NCI-H510A treated with DMSO at 0.1 percent for 48 hours (cell line): ENCODE measurements around the gene FZD4.
A peak's percentile ranks its signal among the peaks of the same experiment; 100 is the strongest.
"Not testable (repeated sequence)": the region's sequence is repeated elsewhere in the genome, so short reads cannot be mapped to it uniquely, and the experiment has no call there.

ENCODE experiments used
- DNase-seq: peaks from one replicate; lab custom pipeline; 2025; lab: John Stamatoyannopoulos, UW

Gene FZD4

GRCh38 chr11:86938203-86938899 lies 16.8 kb downstream of the FZD4 start:
- no peak for DNase-seq

- DNase-seq, result not testable (repeated sequence)
Observed at GRCh38 chr11:86937193-86937806, 17.9 kb downstream of the FZD4 start.

- DNase-seq, result no peak
Observed at GRCh38 chr11:86934926-86935579, 20.1 kb downstream of the FZD4 start.

GRCh38 chr11:86934582-86934900 lies 20.7 kb downstream of the FZD4 start:
- no peak for DNase-seq

- DNase-seq, result no peak
Observed at GRCh38 chr11:86933891-86934581, 21.2 kb downstream of the FZD4 start.

GRCh38 chr11:86932924-86933875 lies 22.0 kb downstream of the FZD4 start:
- no peak for DNase-seq

GRCh38 chr11:86932259-86932585 lies 23.0 kb downstream of the FZD4 start:
- no peak for DNase-seq

GRCh38 chr11:86931548-86932258 lies 23.5 kb downstream of the FZD4 start:
- DNase-seq, result no peak

GRCh38 chr11:86930957-86931547 lies 24.1 kb downstream of the FZD4 start:
- no peak for DNase-seq

GRCh38 chr11:86926975-86927374 lies 28.2 kb downstream of the FZD4 start:
- no peak for DNase-seq

GRCh38 chr11:86923999-86924766 lies 31.0 kb downstream of the FZD4 start:
- peak; percentile 50 for DNase-seq

- DNase-seq, result no peak
Observed at GRCh38 chr11:86922225-86922624, 33.0 kb downstream of the FZD4 start.

GRCh38 chr11:86919557-86920210 lies 35.5 kb downstream of the FZD4 start:
- DNase-seq, result peak; percentile 48

- DNase-seq, result no peak
Observed at GRCh38 chr11:86918973-86919372, 36.2 kb downstream of the FZD4 start.

GRCh38 chr11:86918496-86918895 lies 36.7 kb downstream of the FZD4 start:
- DNase-seq, result no peak

GRCh38 chr11:86917589-86917988 lies 37.6 kb downstream of the FZD4 start:
- DNase-seq, result no peak

GRCh38 chr11:86916330-86916729 lies 38.9 kb downstream of the FZD4 start:
- DNase-seq, result no peak

GRCh38 chr11:86915850-86916249 lies 39.3 kb downstream of the FZD4 start:
- DNase-seq, result not testable (repeated sequence)

GRCh38 chr11:86914865-86915519 lies 40.2 kb downstream of the FZD4 start:
- DNase-seq, result no peak
